ENCODE results near the gene LCLAT1. TPM values are rescaled to one million over a fixed set of nuclear protein-coding genes. Genes with fewer than 3 reads are reported as not detected.
"Not testable (repeated sequence)": the region's sequence is repeated elsewhere in the genome, so short reads cannot be mapped to it uniquely, and the experiment has no call there.

LCLAT1 gene
- total RNA-seq, 2 experiments from 2014 or later, result 9.2 to 19.6 TPM

GRCh38 chr2:30639836-30640235 is 192.8 kb downstream of the LCLAT1 start:
- H3K4me3 ChIP-seq (ENCODE audit: low read depth, low read length, poor library complexity, severe bottlenecking), result no peak overlapping the region
- ChIA-PET CTCF (ENCODE audit: unreplicated experiment) (no interaction called here), POLR2A (interaction anchor here (1.0 kb wide), 1 partner anchor 438 kb away, joined by 6 read pairs; no protein-coding TSS in a partner anchor)
- no peak for TF ChIP-seq EZH2phosphoT487 (IDR thresholded peaks at IDR 0.05; ENCODE audit: borderline replicate concordance, low read depth, low read length)
- TF ChIP-seq CTCF (conservative IDR thresholded peaks at IDR 0.05; ENCODE audit: low read length), result no peak
- no peaks in the 10 kb centered on the region for H4K20me1 ChIP-seq (ENCODE audit: insufficient read depth, low read length)
- BruUV-seq (replicated peaks), result no TSS peak
- H2AFZ ChIP-seq (ENCODE audit: low read length), result no peak overlapping the region
- no peaks in the 10 kb centered on the region for H3K4me1 ChIP-seq (ENCODE audit: insufficient read depth, low read length, poor library complexity, severe bottlenecking)
- H3K4me2 ChIP-seq (ENCODE audit: low read length), result no peak overlapping the region
- no peak overlapping the region for H3K27ac ChIP-seq (ENCODE audit: low read depth, low read length, poor library complexity, severe bottlenecking)
- H3K79me2 ChIP-seq (ENCODE audit: insufficient read depth, low read depth, low read length), result no peaks in the 10 kb centered on the region
- intact Hi-C loops (cut with micrococcal nuclease; ENCODE audit: unreplicated experiment), result no loop called here
- no peak for DNase-seq (ENCODE audit: low spot score)
- H3K9me3 ChIP-seq (ENCODE audit: low read length), result no peaks in the 10 kb centered on the region
- H3K36me3 ChIP-seq (ENCODE audit: insufficient read depth, low read length), result peaks cover 3% of the 10 kb centered on the region; the same call in 1 of the 2 replicates
- H3K9me2 ChIP-seq (ENCODE audit: insufficient read depth, low read length), result no peaks in the 10 kb centered on the region

GRCh38 chr2:30641765-30642345 is 194.8 kb downstream of the LCLAT1 start:
- POLR2A ChIA-PET, result interaction anchor here (0.6 to 1.0 kb wide), 3 partner anchors 11 to 1247 kb away, joined by 3 to 4 read pairs (median 3); no protein-coding TSS in a partner anchor
- no peak for DNase-seq (ENCODE audit: low spot score)
- TSS peak; percentile 56 for BruUV-seq (replicated peaks)
- H3K36me3 ChIP-seq (ENCODE audit: insufficient read depth, low read length), result peaks cover 3% of the 10 kb centered on the region; the same call in 1 of the 2 replicates
- intact Hi-C loops (cut with micrococcal nuclease; ENCODE audit: unreplicated experiment), result no loop called here
- H3K4me2 ChIP-seq (ENCODE audit: low read length), result no peak overlapping the region
- no peaks in the 10 kb centered on the region for H3K9me2 ChIP-seq (ENCODE audit: insufficient read depth, low read length)
- no peaks in the 10 kb centered on the region for H3K79me2 ChIP-seq (ENCODE audit: insufficient read depth, low read depth, low read length)
- no peak overlapping the region for H3K27ac ChIP-seq (ENCODE audit: low read depth, low read length, poor library complexity, severe bottlenecking)
- no peaks in the 10 kb centered on the region for H3K4me1 ChIP-seq (ENCODE audit: insufficient read depth, low read length, poor library complexity, severe bottlenecking)
- H3K4me3 ChIP-seq (ENCODE audit: low read depth, low read length, poor library complexity, severe bottlenecking), result no peak overlapping the region
- H2AFZ ChIP-seq (ENCODE audit: low read length), result no peak overlapping the region
- CTCF ChIA-PET (ENCODE audit: unreplicated experiment), result no interaction called here
- no peaks in the 10 kb centered on the region for H4K20me1 ChIP-seq (ENCODE audit: insufficient read depth, low read length)
- TF ChIP-seq EZH2phosphoT487 (IDR thresholded peaks at IDR 0.05; ENCODE audit: borderline replicate concordance, low read depth, low read length) (no peak), CTCF (conservative IDR thresholded peaks at IDR 0.05; ENCODE audit: low read length) (no peak)
- H3K9me3 ChIP-seq (ENCODE audit: low read length), result no peaks in the 10 kb centered on the region

- H3K36me3 ChIP-seq (ENCODE audit: insufficient read depth, low read length); H3K9me3 ChIP-seq (ENCODE audit: low read length); H3K4me2 ChIP-seq (ENCODE audit: low read length); H3K9me2 ChIP-seq (ENCODE audit: insufficient read depth, low read length); BruUV-seq (replicated peaks); DNase-seq (ENCODE audit: low spot score); H3K79me2 ChIP-seq (ENCODE audit: insufficient read depth, low read depth, low read length); H3K4me1 ChIP-seq (ENCODE audit: insufficient read depth, low read length, poor library complexity, severe bottlenecking); H3K4me3 ChIP-seq (ENCODE audit: low read depth, low read length, poor library complexity, severe bottlenecking); H2AFZ ChIP-seq (ENCODE audit: low read length); H4K20me1 ChIP-seq (ENCODE audit: insufficient read depth, low read length); POLR2A ChIA-PET; CTCF ChIA-PET (ENCODE audit: unreplicated experiment); H3K27ac ChIP-seq (ENCODE audit: low read depth, low read length, poor library complexity, severe bottlenecking); intact Hi-C loops (cut with micrococcal nuclease; ENCODE audit: unreplicated experiment): not testable (repeated sequence)
Observed at GRCh38 chr2:30643013-30643412, 196.0 kb downstream of the LCLAT1 start.

All from OCI-LY7 (cell line).